NOMO-1 treated with DMSO at 0.1 percent for 48 hours (cell line): ENCODE data around the gene HOXA3.

Experiments
- DNase-seq: peaks from one replicate; lab custom pipeline; 2025; ENCODE audit not compliant: unreplicated experiment; lab: John Stamatoyannopoulos, UW

Gene HOXA3

DNA sequence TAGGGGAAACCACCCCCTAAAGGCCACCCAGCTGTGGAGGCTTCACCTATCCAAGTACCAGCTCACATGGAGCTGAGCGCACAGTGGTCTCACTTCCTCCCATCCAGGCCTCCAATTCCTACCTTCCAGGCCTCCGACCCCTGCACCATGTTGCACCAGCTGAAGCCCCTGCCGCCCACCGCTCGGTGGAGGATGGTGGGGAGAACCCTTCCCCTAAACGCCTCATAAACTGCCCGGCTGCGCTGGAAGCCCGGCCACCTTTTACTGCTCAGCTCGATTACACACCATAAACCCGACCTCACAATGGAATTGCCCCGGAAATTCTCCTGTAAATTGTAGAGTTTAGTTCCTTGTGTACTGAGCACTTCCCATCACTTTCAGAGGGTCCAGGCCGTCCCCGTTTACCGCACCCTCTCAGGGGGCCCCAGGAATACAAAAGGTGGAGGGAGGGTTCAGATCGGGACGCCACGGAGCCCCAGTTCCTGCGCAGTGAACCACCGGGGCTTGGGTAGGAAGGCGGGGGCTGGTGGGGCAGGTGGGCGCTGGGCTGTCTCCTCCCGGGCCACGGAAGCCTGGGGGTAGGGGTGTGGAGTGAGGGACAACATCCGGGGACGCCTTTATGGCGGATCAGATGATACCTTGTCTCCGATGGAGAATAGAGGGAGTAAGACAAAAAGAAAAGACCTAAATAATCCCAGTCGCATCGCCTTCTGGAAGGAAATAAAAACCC is 5.5 kb upstream of the HOXA3 start:
- DNase-seq = no peak

DNA sequence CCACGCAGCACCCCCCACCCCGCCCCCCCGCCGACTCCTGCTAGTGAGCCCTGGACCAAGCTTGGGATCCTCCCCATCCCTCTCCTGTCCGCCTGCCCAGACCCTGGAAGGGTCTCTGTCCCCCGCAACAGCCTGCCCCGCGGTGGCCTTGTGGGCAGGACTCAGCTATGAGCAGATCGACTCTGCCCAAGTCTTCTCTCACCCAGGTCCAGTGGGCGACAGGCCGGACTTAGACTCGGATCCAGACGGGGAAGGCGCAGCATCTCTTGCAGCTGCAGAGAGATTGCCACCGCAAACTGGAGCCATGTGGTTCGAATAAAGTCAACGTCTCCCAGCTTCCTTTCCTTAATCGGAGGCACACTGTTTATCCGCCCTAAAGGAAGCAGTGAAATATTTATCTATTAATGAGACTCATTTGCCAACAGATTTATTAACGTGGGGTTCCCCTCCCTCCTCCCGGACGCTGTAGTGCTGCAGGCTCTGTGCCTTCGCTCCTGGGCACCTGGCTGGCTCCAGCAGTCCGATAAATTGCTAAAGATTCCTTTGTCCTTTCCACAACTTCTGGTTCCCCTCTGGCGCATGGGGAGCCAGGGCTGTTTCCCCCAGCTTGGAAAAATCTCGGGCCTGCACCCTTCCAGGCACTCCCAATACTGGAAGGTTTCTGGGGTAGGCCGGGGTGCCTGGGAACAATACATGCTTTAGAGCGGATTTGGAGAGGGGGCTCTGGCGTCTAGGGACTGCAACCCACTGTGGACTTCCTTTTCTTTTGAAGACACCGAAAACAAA is 4.7 kb upstream of the HOXA3 start:
- no peak for DNase-seq

- DNase-seq = peak; percentile 75
Observed at GRCh38 chr7:27156508-27156898, 4.1 kb upstream of the HOXA3 start, which contains the start of gene HOXA7. TSS of gene HOXA7 (minus strand) at chr7:27156675. CDS start at chr7:27156545, 130 bp downstream.

DNA sequence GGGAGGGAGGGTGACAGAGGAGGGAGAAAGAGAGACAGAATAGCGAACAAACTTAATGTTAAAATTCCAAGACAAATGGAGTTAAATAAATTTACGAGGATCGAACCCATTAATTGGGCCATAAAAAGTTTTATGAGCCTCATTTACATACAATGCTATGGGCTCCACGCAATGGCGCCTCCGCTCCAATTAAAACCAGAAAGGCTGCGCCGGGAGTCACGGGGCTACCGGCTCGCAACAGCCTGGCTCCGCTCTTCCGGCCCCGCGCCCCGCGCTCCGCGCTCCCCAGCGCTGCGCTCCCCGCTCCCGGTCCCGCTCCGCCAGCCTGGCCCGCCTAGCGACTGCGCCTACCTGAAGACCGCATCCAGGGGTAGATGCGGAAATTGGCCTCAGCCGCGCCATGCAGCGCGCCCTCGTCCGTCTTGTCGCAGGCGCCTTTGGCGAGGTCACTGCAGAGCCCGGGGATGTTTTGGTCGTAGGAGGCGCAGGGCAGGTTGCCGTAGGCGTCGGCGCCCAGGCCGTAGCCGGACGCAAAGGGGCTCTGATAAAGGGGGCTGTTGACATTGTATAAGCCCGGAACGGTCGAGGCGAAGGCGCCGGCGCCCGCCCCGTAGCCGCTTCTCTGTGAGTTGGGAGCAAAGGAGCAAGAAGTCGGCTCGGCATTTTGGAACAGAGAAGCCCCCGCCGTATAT is 3.6 kb upstream of the HOXA3 start:
- DNase-seq = no peak

GRCh38 chr7:27154901-27155815 is 2.8 kb upstream of the HOXA3 start:
- DNase-seq = no peak

- no peak for DNase-seq
Observed at GRCh38 chr7:27154369-27154768, 2.0 kb upstream of the HOXA3 start.

GRCh38 chr7:27153526-27153925 is 1.1 kb upstream of the HOXA3 start:
- DNase-seq = no peak

DNA sequence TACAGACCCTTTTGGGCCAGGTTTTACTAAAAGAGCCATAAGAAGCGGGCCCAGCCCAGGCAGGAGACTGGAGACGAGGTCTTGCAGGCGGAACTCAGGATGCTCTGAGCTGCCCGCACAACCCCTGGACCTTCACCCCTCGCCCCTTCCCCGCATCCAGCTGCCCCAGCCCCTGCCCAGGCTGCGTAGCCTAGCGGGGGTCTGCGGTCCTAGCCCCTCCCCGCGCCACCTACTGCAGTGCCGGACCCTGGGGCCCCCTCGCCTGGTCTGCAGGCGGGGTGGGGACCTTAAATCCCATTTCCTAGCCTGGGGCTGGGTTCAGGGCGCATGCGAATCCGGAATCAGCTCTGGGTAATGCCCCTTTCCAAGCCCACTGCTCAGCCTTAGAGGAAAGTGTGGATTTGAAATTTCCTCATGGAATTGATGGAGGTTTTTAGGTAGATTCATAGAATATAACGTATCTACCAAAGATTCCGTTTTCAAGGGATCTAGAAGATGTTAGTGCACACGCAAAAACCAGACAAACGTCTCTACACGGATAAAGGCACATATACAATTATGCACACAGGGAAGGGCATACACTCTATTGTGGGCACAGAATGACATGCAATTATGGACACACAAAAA is 546 bp upstream of the HOXA3 start:
- DNase-seq = no peak

DNA sequence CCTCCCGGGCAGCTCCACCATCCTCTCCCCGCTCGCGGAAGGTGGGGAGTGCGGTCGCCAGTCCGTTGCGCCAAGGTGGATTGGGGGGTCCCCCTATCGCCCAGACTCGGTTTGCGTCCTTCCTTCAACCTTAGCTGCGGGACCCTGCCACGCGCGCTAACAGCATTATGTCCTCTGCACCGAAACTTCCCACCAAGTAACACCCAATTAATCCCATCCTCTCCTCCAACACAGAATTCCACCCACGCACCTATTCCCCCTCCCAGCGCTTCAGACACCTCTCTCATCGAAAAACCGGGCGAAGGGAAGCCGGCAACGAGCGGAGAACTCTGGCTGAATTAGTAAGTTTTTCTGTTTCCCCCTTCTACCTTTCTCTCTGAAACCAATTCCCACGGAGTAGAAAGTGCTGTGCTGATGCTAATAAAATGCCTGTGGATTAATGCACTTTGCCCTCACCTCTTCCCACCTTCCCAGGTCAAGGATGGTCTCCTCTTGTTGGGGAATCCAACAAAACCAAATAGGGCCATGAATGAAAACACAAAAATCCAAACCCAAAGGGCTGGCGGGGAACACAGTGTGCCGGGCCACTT is 947 bp downstream of the HOXA3 start:
- no peak for DNase-seq

GRCh38 chr7:27150568-27151340 is 1.6 kb downstream of the HOXA3 start:
- DNase-seq = peak; percentile 59

GRCh38 chr7:27149842-27150567 is 2.4 kb downstream of the HOXA3 start:
- DNase-seq = no peak

DNA sequence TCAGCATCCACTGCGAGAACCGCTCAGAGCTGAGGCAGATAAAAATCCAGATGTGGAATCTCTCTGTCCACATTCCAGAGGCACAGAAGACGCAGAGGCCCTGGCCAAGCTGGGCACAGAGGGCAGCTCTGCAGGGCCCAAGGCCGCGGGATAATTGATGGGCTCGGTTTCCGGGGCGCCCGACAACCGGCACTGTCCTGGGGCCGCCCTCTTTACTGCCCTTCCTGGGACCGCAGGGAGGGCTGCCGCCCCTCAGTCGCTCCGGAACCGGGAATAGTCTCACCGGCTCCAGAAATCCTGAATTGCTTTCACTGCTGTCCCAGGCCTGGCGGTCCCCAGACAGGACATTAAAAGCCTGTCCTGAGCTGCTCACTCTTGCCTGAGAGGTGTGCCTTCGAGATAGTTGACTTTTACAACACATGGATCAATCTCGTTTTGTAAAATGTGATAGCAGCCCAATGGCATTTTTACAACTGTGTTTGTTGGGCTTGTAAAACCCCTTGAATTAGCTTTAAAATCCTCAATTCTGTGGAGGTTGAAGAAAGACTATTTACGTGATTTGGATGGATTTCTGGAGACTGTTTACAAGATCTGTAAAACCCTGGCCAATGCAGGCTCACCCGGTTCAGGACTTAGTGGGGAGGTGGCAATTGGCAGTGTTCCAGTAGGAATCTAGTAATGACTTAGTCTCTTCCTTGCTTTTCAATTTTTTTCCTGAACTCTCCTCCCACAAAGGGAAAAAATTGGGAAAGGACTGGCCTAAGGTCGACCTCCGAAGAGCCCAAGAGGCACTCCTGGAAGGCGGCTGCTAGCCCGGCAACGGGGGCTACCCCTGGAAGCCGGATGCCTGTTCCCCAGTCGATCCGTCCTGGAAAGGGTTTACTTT is 3.4 kb downstream of the HOXA3 start:
- DNase-seq = no peak

DNA sequence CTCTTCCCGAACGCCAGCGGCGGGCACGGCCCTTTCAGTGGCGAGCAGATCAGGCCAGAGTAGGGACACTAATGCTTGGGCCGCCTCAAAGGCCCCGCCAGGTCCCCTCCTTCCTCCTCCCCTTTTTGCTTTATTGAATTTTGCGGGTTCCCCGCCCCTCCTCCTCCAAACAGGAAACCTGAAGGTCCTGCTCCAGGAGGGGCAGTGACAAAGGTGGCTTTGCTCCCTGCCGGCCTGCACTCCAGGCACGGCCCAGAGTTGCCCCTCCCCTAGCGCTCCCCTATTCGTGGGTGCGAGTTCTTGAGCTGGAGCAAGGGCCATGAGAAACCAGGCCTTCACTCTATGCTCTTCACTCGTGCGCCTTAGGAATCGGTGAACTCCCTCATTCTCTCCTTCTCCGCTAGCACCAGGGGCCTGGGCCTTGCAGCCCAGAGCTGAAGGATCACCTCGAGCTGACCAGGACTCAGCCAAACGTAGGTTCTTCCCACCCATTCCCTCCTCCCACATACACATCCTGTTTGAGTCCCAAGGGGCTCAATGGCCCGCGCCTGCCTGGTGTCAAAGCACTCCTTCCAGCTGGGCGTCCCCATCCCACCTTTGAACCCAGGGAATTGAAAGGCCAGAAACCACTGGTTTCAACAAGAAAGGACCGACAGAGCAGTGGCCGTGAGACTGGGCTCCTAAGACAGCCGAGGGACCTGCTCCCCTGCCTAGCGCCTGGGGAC is 4.2 kb downstream of the HOXA3 start:
- no peak for DNase-seq

DNA sequence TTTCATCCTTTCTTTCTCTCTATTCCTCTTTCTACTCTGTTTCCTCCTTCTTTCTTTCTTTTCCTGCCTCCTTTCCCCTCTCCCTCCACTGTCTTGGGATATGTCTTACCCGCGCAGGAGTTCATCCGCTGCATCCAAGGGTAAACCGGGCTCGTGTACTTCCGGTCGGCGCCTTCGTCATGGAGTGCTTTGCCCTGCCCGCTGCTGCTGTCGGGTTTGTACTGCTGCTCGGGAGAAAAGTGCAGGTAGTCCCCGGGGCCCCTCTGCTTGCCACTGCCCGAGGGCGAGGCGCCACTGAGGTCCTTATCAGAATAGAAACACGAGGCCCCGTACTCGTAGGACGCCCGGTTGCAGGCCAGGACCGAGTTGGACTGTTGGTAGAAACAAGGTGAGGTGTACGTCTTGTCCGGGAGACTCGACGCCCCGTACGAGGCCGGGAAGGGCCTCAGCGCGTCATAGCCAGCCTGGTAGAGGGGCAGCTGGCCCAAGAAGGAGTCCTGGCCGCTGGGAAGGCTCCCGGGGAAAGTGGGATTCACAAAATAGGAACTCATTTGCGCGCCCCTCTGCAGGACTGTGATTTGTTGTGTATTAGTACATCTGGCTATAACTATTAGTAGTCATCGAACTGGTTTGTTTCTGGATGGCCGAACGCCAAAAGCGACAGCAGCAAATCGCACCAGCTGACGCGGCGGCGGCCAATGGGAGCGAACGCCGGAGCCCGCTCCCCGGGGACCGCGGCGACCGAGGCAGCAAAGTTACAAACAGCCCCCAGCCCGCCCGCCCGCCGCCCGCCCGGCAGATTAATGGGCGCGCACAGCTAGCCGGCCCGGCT is 5.0 kb downstream of the HOXA3 start, which contains the start of gene HOXA6:
HOXA6 (minus strand) TSS at position 576 of the 832 bp plus-strand sequence; CDS start at position 551, 25 bp downstream.
- DNase-seq = no peak

DNA sequence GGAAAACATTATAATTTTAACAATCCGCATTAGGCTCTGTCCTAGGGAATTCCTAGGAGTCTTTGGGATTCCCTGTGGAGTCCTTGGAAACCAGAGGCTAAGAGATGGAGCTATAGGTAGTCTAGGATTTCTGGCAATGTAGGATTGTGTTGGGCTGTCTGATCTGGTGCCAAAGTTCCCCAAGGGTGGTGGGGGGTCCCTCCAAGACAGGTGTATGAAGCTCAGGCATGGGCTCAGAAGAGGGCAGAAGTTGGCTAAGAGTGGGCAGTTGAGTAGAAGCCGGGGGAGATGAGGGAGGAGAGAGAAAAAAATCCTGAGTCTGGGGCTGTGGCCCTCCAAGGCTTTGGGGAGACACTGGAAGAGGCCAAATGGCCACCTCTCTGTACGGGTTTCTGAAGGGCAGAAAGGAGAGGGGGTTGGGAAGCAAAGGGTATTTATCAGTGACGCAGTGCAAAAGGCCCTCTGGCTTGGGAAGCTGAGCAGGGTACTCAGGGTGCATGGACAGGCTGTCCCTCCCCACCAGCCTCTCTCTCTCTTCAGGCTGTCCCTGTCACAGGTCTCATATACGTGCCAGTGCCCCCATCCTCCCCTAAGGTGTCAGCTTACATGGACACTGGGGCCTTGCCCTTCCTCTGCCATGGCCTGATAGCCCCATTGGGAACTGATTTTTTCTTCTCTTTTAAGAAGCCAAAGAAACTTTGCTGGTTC is 5.7 kb downstream of the HOXA3 start:
- no peak for DNase-seq
